Ovary (tissue), 3 donors: Measurements from ENCODE around the gene SGCE.

Experiments
- CTCF ChIP-seq, 3 donors: fragments of 450-650 bp in 2 of 3; fragments of 200-600 bp in 1 of 3; IDR thresholded peaks; one replicate each; pipeline versions ENCODE4 v1.5.1 to v1.8.0; 2016 to 2022; ENCODE audit warnings: antibody characterized with exemption in 3 of 3, mild to moderate bottlenecking in 1 of 3
- EP300 ChIP-seq: sonication (generic); formaldehyde crosslinking; IDR thresholded peaks from one replicate; pipeline ENCODE4 v1.6.1; 2017; ENCODE audit warnings: antibody characterized with exemption
- POLR2A ChIP-seq: fragments of 450-650 bp; IDR thresholded peaks from one replicate; pipeline ENCODE4 v1.6.1; 2017; ENCODE audit warnings: antibody characterized with exemption, mild to moderate bottlenecking, moderate library complexity
- donor health status: DM: no; HTN: no; CAD: no.

GRCh38 chr7:94664023-94664422 is 8.1 kb upstream of the SGCE start:
- no peak for TF ChIP-seq EP300
- TF ChIP-seq CTCF (IDR thresholded peaks at IDR 0.05) = no peak
- no peak for TF ChIP-seq POLR2A
